HepG2 (cell line): ENCODE results near the gene SH3PXD2A. TPM values are rescaled to one million over a fixed set of nuclear protein-coding genes. Genes with fewer than 3 reads are reported as not detected.

Experiments
- CENPX ChIP-seq: sonication (generic); formaldehyde crosslinking; IDR thresholded peaks from 2 replicates; pipeline ENCODE4 v1.9.0; 2021; ENCODE audit warnings: mild to moderate bottlenecking, missing genetic modification reagents, moderate library complexity
- HDAC2 ChIP-seq: sonication (generic); formaldehyde crosslinking; IDR thresholded peaks from 2 replicates; pipeline ENCODE4 v1.4.0; 2020; ENCODE audit warnings: missing genetic modification reagents
- KLF11 ChIP-seq: IDR thresholded peaks from 2 replicates; pipeline ENCODE4 v1.6.1; 2016; ENCODE audit warnings: missing compliant biosample characterization
- KMT2B ChIP-seq: IDR thresholded peaks from 2 replicates; pipeline ENCODE4 v1.6.1; 2016; ENCODE audit warnings: missing genetic modification reagents, missing compliant biosample characterization
- RAD51 ChIP-seq: fragments of 450-650 bp; IDR thresholded peaks from 2 replicates; pipeline ENCODE4 v1.6.1; 2016; ENCODE audit warnings: borderline replicate concordance
- SMARCC2 ChIP-seq: fragments of 450-650 bp; IDR thresholded peaks from 2 replicates; pipeline ENCODE4 v1.6.1; 2017; ENCODE audit warnings: antibody characterized with exemption, mild to moderate bottlenecking
- SOX6 ChIP-seq, 2 experiments: fragments of 450-650 bp in 1 of 2; sonication (generic) in 1 of 2; formaldehyde crosslinking in 1 of 2; IDR thresholded peaks; 2 replicates each; pipeline versions ENCODE4 v1.4.0 to v1.6.1; 2017 to 2020; ENCODE audit warnings: antibody characterized with exemption in 1 of 2, mild to moderate bottlenecking in 1 of 2, missing genetic modification reagents in 1 of 2
- SP1 ChIP-seq, 2 experiments: fragments of 450-650 bp in 1 of 2; sonication (generic) in 1 of 2; formaldehyde crosslinking in 1 of 2; IDR thresholded peaks; 2 replicates each; pipeline versions ENCODE4 v1.4.0 to v1.6.1; 2016 to 2020; ENCODE audit warnings: missing genetic modification reagents in 1 of 2
- SPEN ChIP-seq: sonication (generic); formaldehyde crosslinking; IDR thresholded peaks from 2 replicates; pipeline ENCODE4 v1.5.1; 2020; ENCODE audit warnings: low read depth, mild to moderate bottlenecking, missing genetic modification reagents
- ZNF337 ChIP-seq: sonication (generic); formaldehyde crosslinking; IDR thresholded peaks from 2 replicates; pipeline ENCODE4 v1.5.1; 2020; ENCODE audit warnings: missing genetic modification reagents, low read depth, mild to moderate bottlenecking, borderline replicate concordance
- ZNF530 ChIP-seq: sonication (generic); formaldehyde crosslinking; IDR thresholded peaks from 2 replicates; pipeline ENCODE4 v1.5.0; 2020; ENCODE audit warnings: low read depth, mild to moderate bottlenecking, missing genetic modification reagents
- ZNF552 ChIP-seq: sonication (generic); formaldehyde crosslinking; IDR thresholded peaks from 2 replicates; pipeline ENCODE4 v1.9.0; 2022; ENCODE audit warnings: missing genetic modification reagents, mild to moderate bottlenecking, borderline replicate concordance
- polyA plus RNA-seq, 8 experiments: library from polyadenylated mRNA; depleted of rRNA in 3 of 8; stranded (reverse) in 7 of 8; unstranded in 1 of 8; fragments of >200 nt; fragmentation: Illumina TruSeq in 4 of 8; extraction: Trizol in 4 of 8; gene quantifications; 2 replicates each; pipeline versions ENCODE4 v1.2.1 to v1.2.3, GENCODE V29; 2011 to 2016; ENCODE audit warnings: low read depth in 4 of 8, missing spikeins in 1 of 8, mixed read lengths in 1 of 8; ENCODE audit not compliant: insufficient read depth in 1 of 8
- total RNA-seq, 5 experiments: library from RNA; depleted of rRNA; stranded (reverse); fragments of >200 nt; fragmentation: Illumina TruSeq; extraction: Trizol; gene quantifications; 2 replicates each; pipeline ENCODE4 v1.2.3, GENCODE V29; 2016; ENCODE audit warnings: low read depth in 1 of 5
- TF ChIP-seq, protein P1 (sequence below): sonication (generic); formaldehyde crosslinking; IDR thresholded peaks from 2 replicates; pipeline ENCODE4 v1.4.0; 2020; ENCODE audit warnings: low read depth, mild to moderate bottlenecking, missing genetic modification reagents
- TF ChIP-seq, protein P2 (sequence below): sonication (generic); formaldehyde crosslinking; IDR thresholded peaks from 2 replicates; pipeline ENCODE4 v1.4.0; 2020; ENCODE audit warnings: missing genetic modification reagents
- TF ChIP-seq, protein P3 (sequence below): sonication (generic); formaldehyde crosslinking; conservative IDR thresholded peaks from 2 replicates; pipeline ENCODE4 v1.4.0; 2020; ENCODE audit warnings: mild to moderate bottlenecking, missing genetic modification reagents, moderate library complexity
- TF ChIP-seq, protein P4 (sequence below): sonication (generic); formaldehyde crosslinking; IDR thresholded peaks from 2 replicates; pipeline ENCODE4 v1.5.1; 2020; ENCODE audit warnings: mild to moderate bottlenecking, missing genetic modification reagents, moderate library complexity
- TF ChIP-seq, protein P5 (sequence below): sonication (generic); formaldehyde crosslinking; IDR thresholded peaks from 2 replicates; pipeline ENCODE4 v1.8.0; 2023; ENCODE audit warnings: mild to moderate bottlenecking, missing genetic modification reagents

Gene SH3PXD2A
- total and polyA plus RNA-seq, 2 of the 13 experiments (the other 11 are each of a cell fraction or from before 2014, with no cell fraction given), result 11.1 to 11.3 TPM

DNA sequence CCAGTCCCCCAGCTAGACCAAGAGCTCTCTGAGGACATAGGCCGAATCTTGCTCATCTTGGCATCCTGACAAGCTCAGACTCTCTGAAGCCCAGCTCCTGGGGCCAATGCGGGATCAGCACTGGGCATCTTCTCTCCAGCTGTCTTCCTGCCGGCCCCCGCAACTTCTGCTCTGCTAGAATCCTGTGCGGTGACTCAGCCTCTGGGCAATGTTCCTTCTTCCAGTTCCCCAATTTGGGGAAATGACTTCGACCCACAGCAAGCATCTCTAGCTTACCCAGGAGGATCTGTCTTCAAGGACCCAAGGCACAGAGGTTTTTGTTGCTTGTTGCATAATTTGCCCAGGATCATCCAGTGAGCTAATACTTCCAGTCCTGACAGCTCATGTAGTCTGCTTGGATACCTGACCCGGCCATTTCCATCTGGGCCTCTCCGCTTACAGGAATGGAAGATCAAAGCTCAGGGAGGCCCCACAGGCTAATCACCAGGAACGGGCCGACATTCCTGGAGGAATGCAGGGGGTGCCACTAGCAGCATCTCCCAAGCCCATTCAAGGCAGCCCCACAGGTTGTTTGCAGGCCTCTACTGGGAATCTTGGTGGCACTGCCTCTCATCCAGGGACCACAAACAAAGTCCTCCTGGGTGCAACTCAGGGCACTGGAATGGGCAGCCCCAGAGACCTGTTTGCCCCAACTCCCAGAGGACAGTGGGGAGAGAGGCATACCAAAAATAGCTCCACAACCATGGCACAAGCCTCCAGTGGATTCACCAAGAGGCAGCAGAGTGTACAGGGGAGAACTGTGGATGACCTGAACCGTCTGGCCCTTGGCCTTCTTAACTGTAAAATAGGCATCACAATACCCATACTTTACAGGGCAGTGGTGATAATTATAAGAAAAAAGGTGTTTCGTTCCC is 210.0 kb downstream of the SH3PXD2A start (continued):
- TF ChIP-seq SP1 (IDR thresholded peaks at IDR 0.05), result no peak
- no peak for TF ChIP-seq SP1 (CRISPR knock-in tag; IDR thresholded peaks at IDR 0.05)
- TF ChIP-seq ZNF552 (CRISPR knock-in tag), result no peak
- TF ChIP-seq KLF11 (CRISPR knock-in tag), result no peak
- TF ChIP-seq, protein P1, sequence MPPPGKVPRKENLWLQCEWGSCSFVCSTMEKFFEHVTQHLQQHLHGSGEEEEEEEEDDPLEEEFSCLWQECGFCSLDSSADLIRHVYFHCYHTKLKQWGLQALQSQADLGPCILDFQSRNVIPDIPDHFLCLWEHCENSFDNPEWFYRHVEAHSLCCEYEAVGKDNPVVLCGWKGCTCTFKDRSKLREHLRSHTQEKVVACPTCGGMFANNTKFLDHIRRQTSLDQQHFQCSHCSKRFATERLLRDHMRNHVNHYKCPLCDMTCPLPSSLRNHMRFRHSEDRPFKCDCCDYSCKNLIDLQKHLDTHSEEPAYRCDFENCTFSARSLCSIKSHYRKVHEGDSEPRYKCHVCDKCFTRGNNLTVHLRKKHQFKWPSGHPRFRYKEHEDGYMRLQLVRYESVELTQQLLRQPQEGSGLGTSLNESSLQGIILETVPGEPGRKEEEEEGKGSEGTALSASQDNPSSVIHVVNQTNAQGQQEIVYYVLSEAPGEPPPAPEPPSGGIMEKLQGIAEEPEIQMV, result no peak
- TF ChIP-seq CENPX, result no peak
- no peak for TF ChIP-seq SMARCC2
- no peak for TF ChIP-seq RAD51
- TF ChIP-seq, protein P2, sequence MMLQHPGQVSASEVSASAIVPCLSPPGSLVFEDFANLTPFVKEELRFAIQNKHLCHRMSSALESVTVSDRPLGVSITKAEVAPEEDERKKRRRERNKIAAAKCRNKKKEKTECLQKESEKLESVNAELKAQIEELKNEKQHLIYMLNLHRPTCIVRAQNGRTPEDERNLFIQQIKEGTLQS (CRISPR knock-in tag), result no peak
- TF ChIP-seq, protein P3, sequence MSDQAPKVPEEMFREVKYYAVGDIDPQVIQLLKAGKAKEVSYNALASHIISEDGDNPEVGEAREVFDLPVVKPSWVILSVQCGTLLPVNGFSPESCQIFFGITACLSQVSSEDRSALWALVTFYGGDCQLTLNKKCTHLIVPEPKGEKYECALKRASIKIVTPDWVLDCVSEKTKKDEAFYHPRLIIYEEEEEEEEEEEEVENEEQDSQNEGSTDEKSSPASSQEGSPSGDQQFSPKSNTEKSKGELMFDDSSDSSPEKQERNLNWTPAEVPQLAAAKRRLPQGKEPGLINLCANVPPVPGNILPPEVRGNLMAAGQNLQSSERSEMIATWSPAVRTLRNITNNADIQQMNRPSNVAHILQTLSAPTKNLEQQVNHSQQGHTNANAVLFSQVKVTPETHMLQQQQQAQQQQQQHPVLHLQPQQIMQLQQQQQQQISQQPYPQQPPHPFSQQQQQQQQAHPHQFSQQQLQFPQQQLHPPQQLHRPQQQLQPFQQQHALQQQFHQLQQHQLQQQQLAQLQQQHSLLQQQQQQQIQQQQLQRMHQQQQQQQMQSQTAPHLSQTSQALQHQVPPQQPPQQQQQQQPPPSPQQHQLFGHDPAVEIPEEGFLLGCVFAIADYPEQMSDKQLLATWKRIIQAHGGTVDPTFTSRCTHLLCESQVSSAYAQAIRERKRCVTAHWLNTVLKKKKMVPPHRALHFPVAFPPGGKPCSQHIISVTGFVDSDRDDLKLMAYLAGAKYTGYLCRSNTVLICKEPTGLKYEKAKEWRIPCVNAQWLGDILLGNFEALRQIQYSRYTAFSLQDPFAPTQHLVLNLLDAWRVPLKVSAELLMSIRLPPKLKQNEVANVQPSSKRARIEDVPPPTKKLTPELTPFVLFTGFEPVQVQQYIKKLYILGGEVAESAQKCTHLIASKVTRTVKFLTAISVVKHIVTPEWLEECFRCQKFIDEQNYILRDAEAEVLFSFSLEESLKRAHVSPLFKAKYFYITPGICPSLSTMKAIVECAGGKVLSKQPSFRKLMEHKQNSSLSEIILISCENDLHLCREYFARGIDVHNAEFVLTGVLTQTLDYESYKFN (CRISPR knock-in tag), result peak; percentile 79
- TF ChIP-seq ZNF337 (CRISPR knock-in tag), result no peak
- TF ChIP-seq SOX6 (IDR thresholded peaks at IDR 0.05), result no peak
- peak; percentile 74 for TF ChIP-seq SOX6 (CRISPR knock-in tag; IDR thresholded peaks at IDR 0.05)
- TF ChIP-seq SPEN (CRISPR knock-in tag), result no peak
- no peak for TF ChIP-seq ZNF530 (CRISPR knock-in tag)
- TF ChIP-seq, protein P4, sequence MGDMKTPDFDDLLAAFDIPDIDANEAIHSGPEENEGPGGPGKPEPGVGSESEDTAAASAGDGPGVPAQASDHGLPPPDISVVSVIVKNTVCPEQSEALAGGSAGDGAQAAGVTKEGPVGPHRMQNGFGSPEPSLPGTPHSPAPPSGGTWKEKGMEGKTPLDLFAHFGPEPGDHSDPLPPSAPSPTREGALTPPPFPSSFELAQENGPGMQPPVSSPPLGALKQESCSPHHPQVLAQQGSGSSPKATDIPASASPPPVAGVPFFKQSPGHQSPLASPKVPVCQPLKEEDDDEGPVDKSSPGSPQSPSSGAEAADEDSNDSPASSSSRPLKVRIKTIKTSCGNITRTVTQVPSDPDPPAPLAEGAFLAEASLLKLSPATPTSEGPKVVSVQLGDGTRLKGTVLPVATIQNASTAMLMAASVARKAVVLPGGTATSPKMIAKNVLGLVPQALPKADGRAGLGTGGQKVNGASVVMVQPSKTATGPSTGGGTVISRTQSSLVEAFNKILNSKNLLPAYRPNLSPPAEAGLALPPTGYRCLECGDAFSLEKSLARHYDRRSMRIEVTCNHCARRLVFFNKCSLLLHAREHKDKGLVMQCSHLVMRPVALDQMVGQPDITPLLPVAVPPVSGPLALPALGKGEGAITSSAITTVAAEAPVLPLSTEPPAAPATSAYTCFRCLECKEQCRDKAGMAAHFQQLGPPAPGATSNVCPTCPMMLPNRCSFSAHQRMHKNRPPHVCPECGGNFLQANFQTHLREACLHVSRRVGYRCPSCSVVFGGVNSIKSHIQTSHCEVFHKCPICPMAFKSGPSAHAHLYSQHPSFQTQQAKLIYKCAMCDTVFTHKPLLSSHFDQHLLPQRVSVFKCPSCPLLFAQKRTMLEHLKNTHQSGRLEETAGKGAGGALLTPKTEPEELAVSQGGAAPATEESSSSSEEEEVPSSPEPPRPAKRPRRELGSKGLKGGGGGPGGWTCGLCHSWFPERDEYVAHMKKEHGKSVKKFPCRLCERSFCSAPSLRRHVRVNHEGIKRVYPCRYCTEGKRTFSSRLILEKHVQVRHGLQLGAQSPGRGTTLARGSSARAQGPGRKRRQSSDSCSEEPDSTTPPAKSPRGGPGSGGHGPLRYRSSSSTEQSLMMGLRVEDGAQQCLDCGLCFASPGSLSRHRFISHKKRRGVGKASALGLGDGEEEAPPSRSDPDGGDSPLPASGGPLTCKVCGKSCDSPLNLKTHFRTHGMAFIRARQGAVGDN, result peak; percentile 65
- TF ChIP-seq KMT2B (CRISPR knock-in tag), result no peak
- TF ChIP-seq HDAC2, result peak; percentile 76; the same call in 1 of the 2 replicates
- TF ChIP-seq, protein P5, sequence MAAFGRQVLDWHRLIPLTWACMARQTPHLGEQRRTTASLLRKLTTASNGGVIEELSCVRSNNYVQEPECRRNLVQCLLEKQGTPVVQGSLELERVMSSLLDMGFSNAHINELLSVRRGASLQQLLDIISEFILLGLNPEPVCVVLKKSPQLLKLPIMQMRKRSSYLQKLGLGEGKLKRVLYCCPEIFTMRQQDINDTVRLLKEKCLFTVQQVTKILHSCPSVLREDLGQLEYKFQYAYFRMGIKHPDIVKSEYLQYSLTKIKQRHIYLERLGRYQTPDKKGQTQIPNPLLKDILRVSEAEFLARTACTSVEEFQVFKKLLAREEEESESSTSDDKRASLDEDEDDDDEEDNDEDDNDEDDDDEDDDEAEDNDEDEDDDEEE (CRISPR knock-in tag), result no peak
